ENCODE results near the gene UIMC1. TPM values are rescaled to one million over a fixed set of nuclear protein-coding genes. Genes with fewer than 3 reads are reported as not detected.

Gene UIMC1
- total RNA-seq, 1 experiment from 2014 or later = 53.0 TPM

DNA sequence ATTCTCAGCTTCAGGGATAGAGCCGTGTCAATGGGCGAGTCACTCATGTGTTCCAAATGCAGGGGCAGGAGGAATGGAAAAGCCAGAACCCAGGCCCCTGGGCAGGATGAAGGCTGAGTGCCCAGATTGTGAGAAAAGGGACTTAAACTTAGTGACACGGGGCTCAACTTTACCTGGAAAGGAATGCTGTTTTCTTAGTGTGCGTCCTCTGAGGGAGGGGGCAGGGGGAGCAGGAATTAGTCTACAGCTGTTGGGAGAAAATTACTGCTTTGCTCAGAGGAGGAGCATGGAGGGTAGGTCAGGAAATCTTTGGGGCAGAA is 122.0 kb downstream of the UIMC1 start:
- Histone ChIP-seq H3K4ac (ENCODE audit: low read depth, low read length) (no peak overlapping the region), H3K4me2 (ENCODE audit: insufficient read depth, insufficient read length, low read length) (no peak overlapping the region), H2AFZ (ENCODE audit: low read length) (no peak overlapping the region), H2BK15ac (ENCODE audit: low read depth, low read length) (no peak overlapping the region), H3K4me1 (ENCODE audit: insufficient read depth, low read length) (no peaks in the 10 kb centered on the region), H3K9me3 (ENCODE audit: control insufficient read depth, low read depth, low read length) (no peaks in the 10 kb centered on the region), H3K79me2 (ENCODE audit: insufficient read depth, low read length) (no peaks in the 10 kb centered on the region), H3K14ac (ENCODE audit: insufficient read depth, low read length) (no peak overlapping the region), H3K79me1 (ENCODE audit: insufficient read depth, low read depth, low read length, poor library complexity, severe bottlenecking) (no peaks in the 10 kb centered on the region), H4K8ac (replicated peaks; ENCODE audit: insufficient read length, low read depth, low read length) (no peak overlapping the region), H3K23ac (ENCODE audit: insufficient read length, low read depth, low read length) (no peak overlapping the region), H2BK5ac (ENCODE audit: insufficient read length, low read length) (no peak overlapping the region), H2AK5ac (ENCODE audit: insufficient read length, low read length) (no peak overlapping the region), H3K9ac (ENCODE audit: extremely low read depth, insufficient read length, low read length) (no peak overlapping the region), H4K20me1 (ENCODE audit: control insufficient read depth, insufficient read depth, insufficient read length) (no peaks in the 10 kb centered on the region), H3K27me3 (ENCODE audit: insufficient read depth, low read length) (no peaks in the 10 kb centered on the region), H2BK12ac (ENCODE audit: insufficient read length, low read depth, low read length) (no peak overlapping the region), H3K27ac (ENCODE audit: insufficient read length, low read depth, low read length) (no peak overlapping the region), H4K5ac (ENCODE audit: insufficient read length, low read depth, low read length) (no peak overlapping the region), H3K23me2 (ENCODE audit: insufficient read length, low read depth, low read length, poor library complexity, severe bottlenecking) (no peaks in the 10 kb centered on the region), H2BK20ac (ENCODE audit: low read depth, low read length, poor library complexity, severe bottlenecking) (no peak overlapping the region), H3T11ph (ENCODE audit: low read length) (no peak overlapping the region), H3K56ac (ENCODE audit: insufficient read length, low read depth, low read length) (no peak overlapping the region), H4K91ac (ENCODE audit: insufficient read length, low read depth, low read length) (no peak overlapping the region), H2BK120ac (ENCODE audit: low read depth, low read length, poor library complexity, severe bottlenecking) (no peak overlapping the region), H3K18ac (ENCODE audit: insufficient read length, low read depth, low read length) (no peak overlapping the region)
- H3K4me3 Mint-ChIP-seq = no peak overlapping the region
- no peaks in the 10 kb centered on the region; the same call in 1 of the 2 replicates for H3K27me3 Mint-ChIP-seq (ENCODE audit: low read depth)
- H3K4me1 Mint-ChIP-seq = peaks cover 8 to 9% of the 10 kb centered on the region in 2 experiments
- WGBS (ENCODE audit: extremely low coverage, insufficient read length, low lambda C conversion rate) = no CpG with 5 or more reads among the region's 4 CpGs
- no peak overlapping the region for H3K27ac Mint-ChIP-seq
- no peak for DNase-seq
- H3K9me3 Mint-ChIP-seq = no peaks in the 10 kb centered on the region
- TF ChIP-seq CTCF (conservative IDR thresholded peaks at IDR 0.05) = no peak
- no peaks in the 10 kb centered on the region; a peak in 1 of 7 replicates for H3K36me3 Mint-ChIP-seq (ENCODE audit: insufficient read depth in 1 of 3, low read depth in 3 of 3)

Data from H9 (cell line).